CD14-positive monocyte (primary cell): ENCODE data around the gene TSPAN5. TPM values are rescaled to one million over a fixed set of nuclear protein-coding genes. Genes with fewer than 3 reads are reported as not detected.

Source experiments
- DNase-seq, 3 donors: peaks; one replicate each; pipeline ENCODE4 v3.0.0-alpha.2; 2011 to 2022
- H2AFZ ChIP-seq: 2 replicates; pipeline ENCODE4 v1.6.0; 2012; ENCODE audit warnings: mild to moderate bottlenecking, low read depth, low read length, inconsistent platforms; ENCODE audit not compliant: insufficient read depth, poor library complexity, severe bottlenecking
- H3K27ac ChIP-seq, 2 donors: 1 replicate in 1 of 2; 2 replicates in 1 of 2; pipeline ENCODE4 v1.5.1; 2012 to 2013; ENCODE audit warnings: low read length in 2 of 2, control low read depth in 1 of 2, inconsistent platforms in 1 of 2, low read depth in 1 of 2, mild to moderate bottlenecking in 1 of 2
- H3K27me3 ChIP-seq, 2 donors: one replicate each; pipeline versions ENCODE4 v1.6.0 to v1.6.1; 2011 to 2013; ENCODE audit warnings: low read length in 2 of 2; ENCODE audit not compliant: control insufficient read depth in 2 of 2, insufficient read depth in 2 of 2
- H3K36me3 ChIP-seq, 2 donors: replicated peaks in 1 of 2; 1 replicate in 1 of 2; 2 replicates in 1 of 2; pipeline versions ENCODE4 v1.5.1 to v1.6.1; 2012 to 2013; ENCODE audit warnings: low read length in 2 of 2, control low read depth in 1 of 2, inconsistent platforms in 1 of 2, mild to moderate bottlenecking in 1 of 2; ENCODE audit not compliant: insufficient read depth in 2 of 2, control insufficient read depth in 1 of 2
- H3K4me1 ChIP-seq, 2 donors: 1 replicate in 1 of 2; 2 replicates in 1 of 2; pipeline versions ENCODE4 v1.5.1 to v1.6.1; 2012 to 2013; ENCODE audit warnings: low read length in 2 of 2, control low read depth in 1 of 2, inconsistent platforms in 1 of 2, mild to moderate bottlenecking in 1 of 2, moderate library complexity in 1 of 2; ENCODE audit not compliant: insufficient read depth in 2 of 2, control insufficient read depth in 1 of 2
- H3K4me2 ChIP-seq: replicated peaks from 2 replicates; pipeline ENCODE3; 2012; ENCODE audit warnings: low read length, moderate library complexity, mild to moderate bottlenecking; ENCODE audit not compliant: poor library complexity, severe bottlenecking; ENCODE audit errors: extremely low read depth
- H3K4me3 ChIP-seq, 3 experiments: fragments of 200-600 bp in 1 of 3; sonication (generic) in 1 of 3; replicated peaks in 1 of 3; 1 replicate in 2 of 3; 2 replicates in 1 of 3; pipeline ENCODE4 v1.5.1; 2011 to 2013; ENCODE audit warnings: low read length in 3 of 3, mild to moderate bottlenecking in 3 of 3, control low read depth in 2 of 3, low read depth in 2 of 3, inconsistent platforms in 1 of 3, moderate library complexity in 1 of 3
- H3K79me2 ChIP-seq: 2 replicates; pipeline ENCODE4 v1.6.0; 2012; ENCODE audit warnings: mild to moderate bottlenecking, control low read depth, inconsistent platforms, low read length, moderate library complexity; ENCODE audit not compliant: insufficient read depth
- H3K9ac ChIP-seq: 2 replicates; pipeline ENCODE4 v1.6.0; 2017; ENCODE audit warnings: low read length, mild to moderate bottlenecking; ENCODE audit not compliant: insufficient read depth, poor library complexity, severe bottlenecking
- H3K9me3 ChIP-seq, 2 donors: replicated peaks in 1 of 2; 1 replicate in 1 of 2; 2 replicates in 1 of 2; pipeline versions ENCODE4 v1.5.1 to v1.6.1; 2012 to 2013; ENCODE audit warnings: low read length in 2 of 2, control low read depth in 1 of 2; ENCODE audit not compliant: control insufficient read depth in 1 of 2, insufficient read depth in 1 of 2
- H4K20me1 ChIP-seq: 2 replicates; pipeline ENCODE4 v1.6.0; 2012; ENCODE audit warnings: mild to moderate bottlenecking, low read length, control low read depth, moderate library complexity; ENCODE audit not compliant: insufficient read depth
- H3K27ac Mint-ChIP-seq, 7 donors: one replicate each; pipeline ENCODE4 v1.8.0; 2020; ENCODE audit warnings: mild to moderate bottlenecking in 7 of 7, mixed read lengths in 7 of 7, moderate library complexity in 6 of 7, inconsistent platforms in 2 of 7
- H3K27me3 Mint-ChIP-seq, 3 donors: one replicate each; pipeline ENCODE4 v1.8.0; 2021 to 2022; ENCODE audit warnings: low read depth in 3 of 3, mild to moderate bottlenecking in 3 of 3, mixed read lengths in 3 of 3, moderate library complexity in 3 of 3, inconsistent platforms in 1 of 3
- H3K36me3 Mint-ChIP-seq, 2 donors: one replicate each; pipeline ENCODE4 v1.8.0; 2020; ENCODE audit warnings: mixed read lengths in 2 of 2, inconsistent platforms in 1 of 2, mild to moderate bottlenecking in 1 of 2
- H3K4me1 Mint-ChIP-seq: one replicate; pipeline ENCODE4 v1.8.0; 2020; ENCODE audit warnings: mild to moderate bottlenecking, mixed read lengths
- H3K4me3 Mint-ChIP-seq, 2 donors: one replicate each; pipeline ENCODE4 v1.8.0; 2020; ENCODE audit warnings: mild to moderate bottlenecking in 2 of 2, mixed read lengths in 2 of 2, moderate library complexity in 1 of 2
- H3K9me3 Mint-ChIP-seq, 7 donors: one replicate each; pipeline ENCODE4 v1.8.0; 2020 to 2022; ENCODE audit warnings: mixed read lengths in 7 of 7, mild to moderate bottlenecking in 6 of 7, moderate library complexity in 6 of 7, inconsistent platforms in 2 of 7
- WGBS: methylation state at CpG from one replicate; pipeline ENCODE4 v1.1.5; 2013; ENCODE audit warnings: missing lambda C conversion rate; ENCODE audit not compliant: insufficient coverage; 5-methylcytosine and 5-hydroxymethylcytosine counted together
- intact Hi-C, 2 donors: fragments of 100-400 bp; cut with micrococcal nuclease; formaldehyde crosslinking; loops; one replicate each; pipeline versions ENCODE4 v1.15.0 to v1.15.1; 2023
- polyA plus RNA-seq, 3 donors: library from polyadenylated mRNA; depleted of rRNA in 1 of 3; unstranded in 2 of 3; stranded (reverse) in 1 of 3; fragments of 300-500 nt in 2 of 3; fragments of >200 nt in 1 of 3; fragmentation: Illumina TruSeq in 2 of 3; gene quantifications; 1 replicate in 2 of 3; 2 replicates in 1 of 3; pipeline ENCODE4 v1.2.3, GENCODE V29; 2012 to 2021
- TF ChIP-seq, protein P1 (sequence below): fragments of 200-600 bp; IDR thresholded peaks from one replicate; pipeline ENCODE4 v1.8.0; 2022; ENCODE audit warnings: antibody characterized with exemption, mild to moderate bottlenecking

The TSPAN5 gene
- polyA plus RNA-seq, 3 donors: 0.09 to 1.1 (median 0.13) TPM

DNA sequence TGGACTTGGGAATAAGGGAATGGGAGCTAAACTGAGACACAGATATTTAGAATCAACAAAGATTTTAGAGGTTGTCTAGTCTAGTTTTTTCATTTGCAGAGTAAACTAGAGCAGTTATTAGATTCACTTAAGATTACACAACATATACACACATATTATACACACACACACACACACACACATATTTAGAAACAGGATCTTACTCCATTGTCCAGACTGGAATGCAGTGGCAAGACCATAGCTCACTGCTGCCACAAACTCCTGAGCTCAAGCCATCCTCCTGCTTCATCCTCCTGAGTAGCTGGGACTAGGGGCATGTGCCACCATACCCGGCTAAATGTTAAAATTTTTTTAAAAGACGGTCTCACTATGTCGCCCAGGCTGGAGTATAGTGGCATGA, 127.8 kb downstream of the TSPAN5 start:
- Mint-ChIP-seq H3K27ac (no peak overlapping the region), H3K9me3 (peaks cover 0 to 7% (median 2%) of the 10 kb centered on the region in 7 donors), H3K27me3 (peaks cover 0 to 1% (median 0%) of the 10 kb centered on the region in 3 donors), H3K36me3 (no peaks in the 10 kb centered on the region), H3K4me3 (no peak overlapping the region), H3K4me1 (peaks cover 5% of the 10 kb centered on the region)
- Histone ChIP-seq H3K4me3 (no peak overlapping the region), H3K4me1 (no peaks in the 10 kb centered on the region), H3K9ac (no peak overlapping the region), H4K20me1 (no peaks in the 10 kb centered on the region), H3K4me2 (no peak overlapping the region), H3K79me2 (no peaks in the 10 kb centered on the region), H3K36me3 (no peaks in the 10 kb centered on the region), H3K27ac (no peak overlapping the region), H3K9me3 (no peaks in the 10 kb centered on the region), H3K27me3 (no peaks in the 10 kb centered on the region), H2AFZ (no peak overlapping the region)
- no peak for DNase-seq
- TF ChIP-seq, protein P1, sequence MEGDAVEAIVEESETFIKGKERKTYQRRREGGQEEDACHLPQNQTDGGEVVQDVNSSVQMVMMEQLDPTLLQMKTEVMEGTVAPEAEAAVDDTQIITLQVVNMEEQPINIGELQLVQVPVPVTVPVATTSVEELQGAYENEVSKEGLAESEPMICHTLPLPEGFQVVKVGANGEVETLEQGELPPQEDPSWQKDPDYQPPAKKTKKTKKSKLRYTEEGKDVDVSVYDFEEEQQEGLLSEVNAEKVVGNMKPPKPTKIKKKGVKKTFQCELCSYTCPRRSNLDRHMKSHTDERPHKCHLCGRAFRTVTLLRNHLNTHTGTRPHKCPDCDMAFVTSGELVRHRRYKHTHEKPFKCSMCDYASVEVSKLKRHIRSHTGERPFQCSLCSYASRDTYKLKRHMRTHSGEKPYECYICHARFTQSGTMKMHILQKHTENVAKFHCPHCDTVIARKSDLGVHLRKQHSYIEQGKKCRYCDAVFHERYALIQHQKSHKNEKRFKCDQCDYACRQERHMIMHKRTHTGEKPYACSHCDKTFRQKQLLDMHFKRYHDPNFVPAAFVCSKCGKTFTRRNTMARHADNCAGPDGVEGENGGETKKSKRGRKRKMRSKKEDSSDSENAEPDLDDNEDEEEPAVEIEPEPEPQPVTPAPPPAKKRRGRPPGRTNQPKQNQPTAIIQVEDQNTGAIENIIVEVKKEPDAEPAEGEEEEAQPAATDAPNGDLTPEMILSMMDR: no peak
- 100% methylated on average over 3 of the region's 3 CpGs for WGBS
- intact Hi-C loops: no loop called here

DNA sequence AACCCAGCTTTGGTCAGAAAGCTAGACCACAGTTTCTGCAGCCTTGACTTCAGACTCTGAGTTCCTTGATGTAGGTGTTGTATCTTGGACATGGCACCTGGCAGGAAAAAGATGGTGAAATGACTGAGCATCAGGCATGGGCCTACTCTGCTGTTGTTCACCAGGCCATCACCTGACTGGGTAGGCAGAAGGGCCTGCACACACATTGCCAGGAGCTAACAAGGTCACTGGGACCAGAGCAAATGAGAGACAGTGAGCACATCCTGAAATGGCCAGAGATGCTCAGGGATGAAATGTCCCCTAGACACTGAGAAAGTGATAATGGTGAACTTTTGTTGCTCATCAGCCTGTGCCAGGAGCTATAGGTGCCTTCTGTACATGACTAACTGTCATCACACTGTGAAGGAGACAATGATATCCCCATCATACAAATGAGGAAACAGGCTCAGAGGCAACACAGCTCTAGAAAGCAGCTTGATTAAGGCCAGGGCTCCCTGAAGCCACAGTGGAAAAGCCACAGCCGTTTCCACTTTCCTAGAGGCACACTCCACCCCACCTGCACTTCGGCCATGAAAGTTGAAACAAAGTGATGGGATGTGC, 128.3 kb downstream of the TSPAN5 start:
- Histone ChIP-seq H3K9ac (no peak overlapping the region), H3K9me3 (no peaks in the 10 kb centered on the region), H3K4me1 (no peaks in the 10 kb centered on the region), H3K27me3 (no peaks in the 10 kb centered on the region), H3K4me3 (no peak overlapping the region), H2AFZ (no peak overlapping the region), H3K79me2 (no peaks in the 10 kb centered on the region), H4K20me1 (no peaks in the 10 kb centered on the region), H3K36me3 (no peaks in the 10 kb centered on the region), H3K27ac (no peak overlapping the region), H3K4me2 (no peak overlapping the region)
- Mint-ChIP-seq H3K36me3 (no peaks in the 10 kb centered on the region), H3K4me1 (peaks cover 5% of the 10 kb centered on the region), H3K4me3 (no peak overlapping the region), H3K9me3 (peaks cover 0 to 7% (median 2%) of the 10 kb centered on the region in 7 donors), H3K27ac (no peak overlapping the region), H3K27me3 (peaks cover 0 to 1% (median 0%) of the 10 kb centered on the region in 3 donors)
- DNase-seq: no peak
- intact Hi-C loops: no loop called here
- TF ChIP-seq, protein P1: no peak
- no CpG with 5 or more reads among the region's 2 CpGs for WGBS
